ENCODE results near the gene PLXNA4.

PLXNA4 gene

GRCh38 chr7:132564090-132564489 lies 12.2 kb downstream of the PLXNA4 start:
- no peaks in the 10 kb centered on the region for H3K4me1 ChIP-seq (ENCODE audit: control insufficient read depth, insufficient read depth, low read length, unreplicated experiment)
- no peaks in the 10 kb centered on the region for H3K36me3 ChIP-seq (ENCODE audit: insufficient read depth, low read length)
- no peak overlapping the region for H3K27ac ChIP-seq (ENCODE audit: low read depth, low read length)
- no peak overlapping the region for H2AFZ ChIP-seq (ENCODE audit: low read length, unreplicated experiment)
- peaks cover 19% of the 10 kb centered on the region for H3K27me3 ChIP-seq (ENCODE audit: insufficient read depth, low read length)
- H3K4me3 ChIP-seq (ENCODE audit: low read depth, low read length), result no peak overlapping the region
- H3K79me2 ChIP-seq (ENCODE audit: control insufficient read depth, insufficient read depth, low read length, unreplicated experiment), result no peaks in the 10 kb centered on the region

- peaks cover 18% of the 10 kb centered on the region for H3K27me3 ChIP-seq (ENCODE audit: insufficient read depth, low read length)
- H3K79me2 ChIP-seq (ENCODE audit: control insufficient read depth, insufficient read depth, low read length, unreplicated experiment), result no peaks in the 10 kb centered on the region
- H2AFZ ChIP-seq (ENCODE audit: low read length, unreplicated experiment), result no peak overlapping the region
- H3K4me1 ChIP-seq (ENCODE audit: control insufficient read depth, insufficient read depth, low read length, unreplicated experiment), result no peaks in the 10 kb centered on the region
- H3K4me3 ChIP-seq (ENCODE audit: low read depth, low read length), result no peak overlapping the region
- no peaks in the 10 kb centered on the region for H3K36me3 ChIP-seq (ENCODE audit: insufficient read depth, low read length)
- H3K27ac ChIP-seq (ENCODE audit: low read depth, low read length), result no peak overlapping the region
Measured at GRCh38 chr7:132562690-132563089, 13.6 kb downstream of the PLXNA4 start.

GRCh38 chr7:132561763-132562162 lies 14.5 kb downstream of the PLXNA4 start:
- Histone ChIP-seq H3K27ac (ENCODE audit: low read depth, low read length) (no peak overlapping the region), H2AFZ (ENCODE audit: low read length, unreplicated experiment) (no peak overlapping the region), H3K27me3 (ENCODE audit: insufficient read depth, low read length) (peaks cover 13% of the 10 kb centered on the region)

GRCh38 chr7:132560825-132561529 lies 15.3 kb downstream of the PLXNA4 start:
- H3K4me3 ChIP-seq (ENCODE audit: low read depth, low read length), result no peak overlapping the region
- H3K36me3 ChIP-seq (ENCODE audit: insufficient read depth, low read length), result no peaks in the 10 kb centered on the region
- H2AFZ ChIP-seq (ENCODE audit: low read length, unreplicated experiment), result no peak overlapping the region
- H3K4me1 ChIP-seq (ENCODE audit: control insufficient read depth, insufficient read depth, low read length, unreplicated experiment), result no peaks in the 10 kb centered on the region
- no peak overlapping the region for H3K27ac ChIP-seq (ENCODE audit: low read depth, low read length)
- H3K27me3 ChIP-seq (ENCODE audit: insufficient read depth, low read length), result peaks cover 7% of the 10 kb centered on the region; the same call in 1 of the 2 replicates
- H3K79me2 ChIP-seq (ENCODE audit: control insufficient read depth, insufficient read depth, low read length, unreplicated experiment), result no peaks in the 10 kb centered on the region

More at GRCh38 chr7:132561763-132562162, 14.5 kb downstream of the PLXNA4 start:
- H3K4me1 ChIP-seq (ENCODE audit: control insufficient read depth, insufficient read depth, low read length, unreplicated experiment), result no peaks in the 10 kb centered on the region
- no peak overlapping the region for H3K4me3 ChIP-seq (ENCODE audit: low read depth, low read length)
- no peaks in the 10 kb centered on the region for H3K36me3 ChIP-seq (ENCODE audit: insufficient read depth, low read length)
- H3K79me2 ChIP-seq (ENCODE audit: control insufficient read depth, insufficient read depth, low read length, unreplicated experiment), result no peaks in the 10 kb centered on the region

GRCh38 chr7:132560105-132560504 lies 16.2 kb downstream of the PLXNA4 start:
- Histone ChIP-seq H3K27ac (ENCODE audit: low read depth, low read length) (no peak overlapping the region), H3K79me2 (ENCODE audit: control insufficient read depth, insufficient read depth, low read length, unreplicated experiment) (no peaks in the 10 kb centered on the region), H3K36me3 (ENCODE audit: insufficient read depth, low read length) (no peaks in the 10 kb centered on the region), H2AFZ (ENCODE audit: low read length, unreplicated experiment) (no peak overlapping the region), H3K4me1 (ENCODE audit: control insufficient read depth, insufficient read depth, low read length, unreplicated experiment) (no peaks in the 10 kb centered on the region), H3K27me3 (ENCODE audit: insufficient read depth, low read length) (peaks cover 7% of the 10 kb centered on the region; the same call in 1 of the 2 replicates), H3K4me3 (ENCODE audit: low read depth, low read length) (no peak overlapping the region)

- no peaks in the 10 kb centered on the region for H3K36me3 ChIP-seq (ENCODE audit: insufficient read depth, low read length)
- H3K4me3 ChIP-seq (ENCODE audit: low read depth, low read length), result no peak overlapping the region
- H3K27ac ChIP-seq (ENCODE audit: low read depth, low read length), result no peak overlapping the region
- H3K27me3 ChIP-seq (ENCODE audit: insufficient read depth, low read length), result no peaks in the 10 kb centered on the region
- H3K4me1 ChIP-seq (ENCODE audit: control insufficient read depth, insufficient read depth, low read length, unreplicated experiment), result no peaks in the 10 kb centered on the region
- no peak overlapping the region for H2AFZ ChIP-seq (ENCODE audit: low read length, unreplicated experiment)
- no peaks in the 10 kb centered on the region for H3K79me2 ChIP-seq (ENCODE audit: control insufficient read depth, insufficient read depth, low read length, unreplicated experiment)
Measured at GRCh38 chr7:132558815-132559214, 17.5 kb downstream of the PLXNA4 start.

GRCh38 chr7:132557489-132558044 lies 18.7 kb downstream of the PLXNA4 start:
- H2AFZ ChIP-seq (ENCODE audit: low read length, unreplicated experiment), result no peak overlapping the region
- H3K4me1 ChIP-seq (ENCODE audit: control insufficient read depth, insufficient read depth, low read length, unreplicated experiment), result no peaks in the 10 kb centered on the region
- H3K27ac ChIP-seq (ENCODE audit: low read depth, low read length), result no peak overlapping the region
- H3K79me2 ChIP-seq (ENCODE audit: control insufficient read depth, insufficient read depth, low read length, unreplicated experiment), result no peaks in the 10 kb centered on the region
- no peaks in the 10 kb centered on the region for H3K27me3 ChIP-seq (ENCODE audit: insufficient read depth, low read length)
- H3K4me3 ChIP-seq (ENCODE audit: low read depth, low read length), result no peak overlapping the region
- H3K36me3 ChIP-seq (ENCODE audit: insufficient read depth, low read length), result no peaks in the 10 kb centered on the region

- H3K36me3 ChIP-seq (ENCODE audit: insufficient read depth, low read length), result no peaks in the 10 kb centered on the region
- H3K4me1 ChIP-seq (ENCODE audit: control insufficient read depth, insufficient read depth, low read length, unreplicated experiment), result no peaks in the 10 kb centered on the region
- no peak overlapping the region for H2AFZ ChIP-seq (ENCODE audit: low read length, unreplicated experiment)
- H3K27me3 ChIP-seq (ENCODE audit: insufficient read depth, low read length), result no peaks in the 10 kb centered on the region
- H3K4me3 ChIP-seq (ENCODE audit: low read depth, low read length), result no peak overlapping the region
- no peaks in the 10 kb centered on the region for H3K79me2 ChIP-seq (ENCODE audit: control insufficient read depth, insufficient read depth, low read length, unreplicated experiment)
- H3K27ac ChIP-seq (ENCODE audit: low read depth, low read length), result no peak overlapping the region
Measured at GRCh38 chr7:132554446-132554845, 21.8 kb downstream of the PLXNA4 start.

- Histone ChIP-seq H3K27ac (ENCODE audit: low read depth, low read length) (no peak overlapping the region), H3K27me3 (ENCODE audit: insufficient read depth, low read length) (no peaks in the 10 kb centered on the region), H2AFZ (ENCODE audit: low read length, unreplicated experiment) (no peak overlapping the region), H3K36me3 (ENCODE audit: insufficient read depth, low read length) (no peaks in the 10 kb centered on the region), H3K4me1 (ENCODE audit: control insufficient read depth, insufficient read depth, low read length, unreplicated experiment) (peaks cover 5% of the 10 kb centered on the region), H3K4me3 (ENCODE audit: low read depth, low read length) (no peak overlapping the region), H3K79me2 (ENCODE audit: control insufficient read depth, insufficient read depth, low read length, unreplicated experiment) (no peaks in the 10 kb centered on the region)
Measured at GRCh38 chr7:132553031-132553430, 23.2 kb downstream of the PLXNA4 start.

GRCh38 chr7:132551886-132552285 lies 24.4 kb downstream of the PLXNA4 start:
- Histone ChIP-seq H3K79me2 (ENCODE audit: control insufficient read depth, insufficient read depth, low read length, unreplicated experiment) (no peaks in the 10 kb centered on the region), H2AFZ (ENCODE audit: low read length, unreplicated experiment) (no peak overlapping the region), H3K4me1 (ENCODE audit: control insufficient read depth, insufficient read depth, low read length, unreplicated experiment) (peaks cover 5% of the 10 kb centered on the region), H3K27me3 (ENCODE audit: insufficient read depth, low read length) (peaks cover 4% of the 10 kb centered on the region; the same call in 1 of the 2 replicates), H3K4me3 (ENCODE audit: low read depth, low read length) (no peak overlapping the region), H3K27ac (ENCODE audit: low read depth, low read length) (no peak overlapping the region), H3K36me3 (ENCODE audit: insufficient read depth, low read length) (no peaks in the 10 kb centered on the region)

- Histone ChIP-seq H3K4me3 (ENCODE audit: low read depth, low read length) (no peak overlapping the region), H3K27ac (ENCODE audit: low read depth, low read length) (no peak overlapping the region), H3K79me2 (ENCODE audit: control insufficient read depth, insufficient read depth, low read length, unreplicated experiment) (no peaks in the 10 kb centered on the region), H3K36me3 (ENCODE audit: insufficient read depth, low read length) (no peaks in the 10 kb centered on the region), H3K27me3 (ENCODE audit: insufficient read depth, low read length) (peaks cover 4% of the 10 kb centered on the region; the same call in 1 of the 2 replicates), H2AFZ (ENCODE audit: low read length, unreplicated experiment) (no peak overlapping the region), H3K4me1 (ENCODE audit: control insufficient read depth, insufficient read depth, low read length, unreplicated experiment) (peaks cover 5% of the 10 kb centered on the region)
Measured at GRCh38 chr7:132551439-132551838, 24.8 kb downstream of the PLXNA4 start.
